Measurements from ENCODE around the gene GABBR2. TPM values are rescaled to one million over a fixed set of nuclear protein-coding genes. Genes with fewer than 3 reads are reported as not detected.

Gene GABBR2
- total RNA-seq, 1 experiment from 2014 or later: not detected

DNA sequence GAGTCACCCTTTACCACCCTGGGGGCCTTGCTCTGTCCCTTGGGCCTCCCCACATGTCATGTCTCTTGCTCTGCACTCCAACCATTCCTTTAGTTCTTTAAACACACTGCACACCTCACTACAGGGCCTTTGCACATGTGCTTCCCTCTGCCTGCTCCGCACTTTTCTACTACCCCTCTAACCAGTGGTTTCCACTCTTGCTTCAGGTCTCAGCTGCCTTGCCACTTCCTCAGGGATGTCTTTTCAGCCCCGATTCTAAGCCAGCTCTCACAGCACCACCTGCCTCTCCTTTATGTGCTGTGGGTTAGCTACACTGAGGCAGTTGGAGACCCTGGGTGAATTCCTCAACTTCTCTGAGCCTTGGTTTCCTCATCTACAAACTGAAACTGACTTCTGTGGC is 34.6 kb upstream of the GABBR2 start:
- ChIA-PET POLR2A (no interaction called here), CTCF (no interaction called here)
- Mint-ChIP-seq H3K27me3 (ENCODE audit: insufficient read depth, unreplicated experiment) (no peaks in the 10 kb centered on the region), H3K4me1 (ENCODE audit: insufficient read depth, unreplicated experiment) (peaks cover 6% of the 10 kb centered on the region), H3K36me3 (ENCODE audit: insufficient read depth, unreplicated experiment) (peaks cover 14% of the 10 kb centered on the region), H3K27ac (ENCODE audit: low read depth, unreplicated experiment) (no peak overlapping the region), H3K4me3 (ENCODE audit: unreplicated experiment) (no peak overlapping the region), H3K9me3 (ENCODE audit: unreplicated experiment) (no peaks in the 10 kb centered on the region)
- intact Hi-C loops (cut with micrococcal nuclease): no loop called here
- BruUV-seq (replicated peaks): no TSS peak
- no peak for DNase-seq (ENCODE audit: unreplicated experiment)
- TF ChIP-seq, protein P1, sequence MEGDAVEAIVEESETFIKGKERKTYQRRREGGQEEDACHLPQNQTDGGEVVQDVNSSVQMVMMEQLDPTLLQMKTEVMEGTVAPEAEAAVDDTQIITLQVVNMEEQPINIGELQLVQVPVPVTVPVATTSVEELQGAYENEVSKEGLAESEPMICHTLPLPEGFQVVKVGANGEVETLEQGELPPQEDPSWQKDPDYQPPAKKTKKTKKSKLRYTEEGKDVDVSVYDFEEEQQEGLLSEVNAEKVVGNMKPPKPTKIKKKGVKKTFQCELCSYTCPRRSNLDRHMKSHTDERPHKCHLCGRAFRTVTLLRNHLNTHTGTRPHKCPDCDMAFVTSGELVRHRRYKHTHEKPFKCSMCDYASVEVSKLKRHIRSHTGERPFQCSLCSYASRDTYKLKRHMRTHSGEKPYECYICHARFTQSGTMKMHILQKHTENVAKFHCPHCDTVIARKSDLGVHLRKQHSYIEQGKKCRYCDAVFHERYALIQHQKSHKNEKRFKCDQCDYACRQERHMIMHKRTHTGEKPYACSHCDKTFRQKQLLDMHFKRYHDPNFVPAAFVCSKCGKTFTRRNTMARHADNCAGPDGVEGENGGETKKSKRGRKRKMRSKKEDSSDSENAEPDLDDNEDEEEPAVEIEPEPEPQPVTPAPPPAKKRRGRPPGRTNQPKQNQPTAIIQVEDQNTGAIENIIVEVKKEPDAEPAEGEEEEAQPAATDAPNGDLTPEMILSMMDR (IDR thresholded peaks at IDR 0.05; ENCODE audit: unreplicated experiment): no peak

DNA sequence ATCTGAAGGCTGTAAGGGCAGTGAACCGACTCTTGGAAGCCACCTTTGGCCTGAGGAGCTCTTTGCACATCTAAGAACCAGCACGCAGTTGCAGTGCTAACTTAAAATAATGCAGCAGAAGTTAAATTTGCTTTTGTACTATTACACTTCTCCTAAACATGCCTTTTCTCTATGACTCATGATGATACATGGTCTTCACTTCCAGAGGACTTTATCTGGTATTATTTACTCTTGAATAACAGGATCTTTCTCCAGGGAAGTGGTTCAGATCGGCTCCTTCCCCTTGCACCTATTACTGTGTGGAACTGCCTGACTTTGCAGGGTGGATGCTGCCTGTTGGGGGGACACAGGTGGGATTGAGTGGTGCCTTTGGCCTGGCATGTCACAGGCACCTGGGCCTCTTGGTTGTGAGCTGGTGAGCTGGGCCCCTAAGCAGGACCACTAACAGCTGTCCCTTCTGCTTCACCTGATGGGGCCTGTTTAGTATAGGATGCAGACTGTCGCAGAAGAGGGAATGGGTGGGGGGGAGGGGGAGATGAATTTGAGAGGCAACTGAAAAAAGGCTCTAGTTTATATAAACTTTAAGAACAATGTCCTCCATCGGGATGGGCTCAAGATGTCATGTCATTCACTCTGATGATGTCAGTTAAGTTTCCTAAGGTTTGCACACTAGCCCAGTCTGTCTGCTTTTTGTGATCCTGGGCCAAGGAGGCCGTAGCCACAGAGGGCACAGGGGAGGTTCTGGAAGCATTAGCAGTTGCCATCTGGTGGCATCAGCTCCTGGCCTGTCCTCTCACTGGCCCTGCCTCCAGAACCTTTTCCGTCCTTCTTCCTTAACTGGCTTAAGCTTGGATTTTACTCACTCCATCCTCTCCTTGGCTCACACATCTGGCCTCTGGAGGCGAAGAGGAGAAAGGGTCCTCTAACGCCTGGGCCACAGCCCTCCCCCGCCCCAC is 33.9 kb upstream of the GABBR2 start:
- no peak overlapping the region for H3K27ac Mint-ChIP-seq (ENCODE audit: low read depth, unreplicated experiment)
- ChIA-PET CTCF (no interaction called here), POLR2A (no interaction called here)
- no peak overlapping the region for H3K4me3 Mint-ChIP-seq (ENCODE audit: unreplicated experiment)
- H3K36me3 Mint-ChIP-seq (ENCODE audit: insufficient read depth, unreplicated experiment): peaks cover 14% of the 10 kb centered on the region
- no TSS peak for BruUV-seq (replicated peaks)
- intact Hi-C loops (cut with micrococcal nuclease): no loop called here
- DNase-seq (ENCODE audit: unreplicated experiment): no peak
- H3K4me1 Mint-ChIP-seq (ENCODE audit: insufficient read depth, unreplicated experiment): peaks cover 6% of the 10 kb centered on the region
- no peaks in the 10 kb centered on the region for H3K9me3 Mint-ChIP-seq (ENCODE audit: unreplicated experiment)
- H3K27me3 Mint-ChIP-seq (ENCODE audit: insufficient read depth, unreplicated experiment): no peaks in the 10 kb centered on the region
- TF ChIP-seq, protein P1 (IDR thresholded peaks at IDR 0.05; ENCODE audit: unreplicated experiment): no peak

DNA sequence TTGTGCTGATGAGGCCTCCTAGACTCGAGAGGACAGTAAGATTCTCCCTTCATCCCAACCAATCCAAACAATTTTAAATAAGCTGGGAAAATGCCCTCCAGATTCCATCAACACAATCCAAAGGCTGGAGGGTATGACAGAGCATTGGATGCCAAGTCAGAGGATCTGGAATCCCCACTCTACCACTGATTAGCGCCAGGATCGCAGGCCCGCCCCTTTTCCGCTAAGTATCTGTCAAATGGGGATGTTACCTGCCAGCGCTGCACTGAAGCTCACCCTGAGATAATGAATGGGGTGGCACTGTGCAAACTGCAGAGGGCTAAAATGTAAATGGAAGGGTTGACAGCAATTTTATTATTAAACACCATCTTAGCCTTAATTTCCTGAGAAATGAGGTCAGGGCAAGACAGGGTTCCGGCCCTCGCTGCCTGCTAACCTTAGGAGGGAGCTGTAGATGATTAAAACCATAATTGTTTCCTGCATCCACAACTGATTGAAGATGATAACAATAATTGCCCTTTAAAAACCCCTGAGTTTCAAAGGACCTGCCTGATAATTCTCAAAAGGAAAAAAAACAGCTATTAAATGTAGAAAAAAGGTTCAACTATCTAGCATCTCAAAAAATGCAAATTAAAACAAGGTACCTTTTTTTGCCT is 31.6 kb upstream of the GABBR2 start:
- TF ChIP-seq, protein P1 (IDR thresholded peaks at IDR 0.05; ENCODE audit: unreplicated experiment): no peak
- Mint-ChIP-seq H3K4me3 (ENCODE audit: unreplicated experiment) (no peak overlapping the region), H3K27ac (ENCODE audit: low read depth, unreplicated experiment) (no peak overlapping the region), H3K4me1 (ENCODE audit: insufficient read depth, unreplicated experiment) (peaks cover 6% of the 10 kb centered on the region), H3K36me3 (ENCODE audit: insufficient read depth, unreplicated experiment) (peaks cover 7% of the 10 kb centered on the region), H3K27me3 (ENCODE audit: insufficient read depth, unreplicated experiment) (no peaks in the 10 kb centered on the region), H3K9me3 (ENCODE audit: unreplicated experiment) (no peaks in the 10 kb centered on the region)
- intact Hi-C loops (cut with micrococcal nuclease): no loop called here
- no TSS peak for BruUV-seq (replicated peaks)
- CTCF ChIA-PET: interaction anchor here (0.6 to 1.3 kb wide), 3 partner anchors 20 to 254 kb away, joined by 3 to 5 read pairs (median 3); no protein-coding TSS in a partner anchor
- DNase-seq (ENCODE audit: unreplicated experiment): no peak
- POLR2A ChIA-PET: interaction anchor here (0.6 to 0.8 kb wide), 3 partner anchors 21 to 630 kb away, joined by 3 to 5 read pairs (median 3); no protein-coding TSS in a partner anchor

DNA sequence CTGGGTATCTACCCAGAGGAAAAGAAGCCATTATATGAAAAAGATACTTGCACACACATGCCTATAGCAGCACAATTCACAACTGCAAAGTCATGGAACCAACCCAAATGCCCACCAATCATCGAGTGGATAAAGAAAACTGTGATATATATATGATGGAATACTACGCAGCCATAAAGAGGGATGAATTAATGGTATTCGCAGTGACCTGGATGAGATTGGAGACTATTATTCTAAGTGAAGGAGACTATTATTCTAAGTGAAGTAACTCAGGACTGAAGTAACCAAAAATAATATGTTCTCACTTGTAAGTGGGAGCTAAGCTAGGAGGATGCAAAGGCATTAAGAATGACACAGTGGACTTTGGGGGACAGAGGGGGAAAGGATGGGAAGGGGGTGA is 30.0 kb upstream of the GABBR2 start:
- Mint-ChIP-seq H3K4me1 (ENCODE audit: insufficient read depth, unreplicated experiment) (peaks cover 6% of the 10 kb centered on the region), H3K4me3 (ENCODE audit: unreplicated experiment) (no peak overlapping the region), H3K27me3 (ENCODE audit: insufficient read depth, unreplicated experiment) (no peaks in the 10 kb centered on the region), H3K9me3 (ENCODE audit: unreplicated experiment) (no peaks in the 10 kb centered on the region), H3K36me3 (ENCODE audit: insufficient read depth, unreplicated experiment) (no peaks in the 10 kb centered on the region), H3K27ac (ENCODE audit: low read depth, unreplicated experiment) (no peak overlapping the region)
- ChIA-PET CTCF (no interaction called here), POLR2A (no interaction called here)
- TF ChIP-seq, protein P1 (IDR thresholded peaks at IDR 0.05; ENCODE audit: unreplicated experiment): no peak
- no TSS peak for BruUV-seq (replicated peaks)
- intact Hi-C loops (cut with micrococcal nuclease): no loop called here
- no peak for DNase-seq (ENCODE audit: unreplicated experiment)

Measured in MCF 10A (cell line).